Ovary (tissue), 3 donors: ENCODE results near the gene RAD51D.

Experiments used
- CTCF ChIP-seq, 3 donors: fragments of 450-650 bp in 2 of 3; fragments of 200-600 bp in 1 of 3; IDR thresholded peaks; one replicate each; pipeline versions ENCODE4 v1.5.1 to v1.8.0; 2016 to 2022; ENCODE audit warnings: antibody characterized with exemption in 3 of 3, mild to moderate bottlenecking in 1 of 3
- EP300 ChIP-seq: sonication (generic); formaldehyde crosslinking; IDR thresholded peaks from one replicate; pipeline ENCODE4 v1.6.1; 2017; ENCODE audit warnings: antibody characterized with exemption
- donor health status: DM: no; HTN: no; CAD: no.

- no peak for TF ChIP-seq CTCF (IDR thresholded peaks at IDR 0.05)
- TF ChIP-seq EP300: no peak
These were observed 18.6 kb downstream of the RAD51D start for GRCh38 chr17:35101036-35101435.
